ENCODE results near the gene NDUFS3.

GRCh38 chr11:47538741-47539565 is 39.9 kb upstream of the NDUFS3 start:
- TF ChIP-seq POLR2A (IDR thresholded peaks at IDR 0.05; ENCODE audit: low read length) (no peak), GATA1 (IDR thresholded peaks at IDR 0.05; ENCODE audit: low read depth, low read length) (no peak)
